ENCODE measurements around the gene CLDND1. TPM values are rescaled to one million over a fixed set of nuclear protein-coding genes. Genes with fewer than 3 reads are reported as not detected.

Gene CLDND1
- total and polyA plus RNA-seq, 9 donors = 75.3 to 155 (median 93.4) TPM

- Histone ChIP-seq H3K36me3 (no peaks in the 10 kb centered on the region), H3K4me1 (ENCODE audit: insufficient read depth) (no peaks in the 10 kb centered on the region), H3K4me3 (no peak overlapping the region), H3K27me3 (no peaks in the 10 kb centered on the region), H3K9me3 (no peaks in the 10 kb centered on the region), H3K27ac (no peak overlapping the region)
- DNase-seq = no peak
- no peak for TF ChIP-seq POLR2A (IDR thresholded peaks at IDR 0.05)
- no peak for TF ChIP-seq CTCF (IDR thresholded peaks at IDR 0.05)
- no peak for TF ChIP-seq EP300 (IDR thresholded peaks at IDR 0.05)
- intact Hi-C loops (cut with DNase I) = no loop called here
- WGBS, 3 donors = 37 to 47% (median 40%) methylated on average over 4 of the region's 4 CpGs
Measured at GRCh38 chr3:98528474-98529346, 6.0 kb upstream of the CLDND1 start.

DNA sequence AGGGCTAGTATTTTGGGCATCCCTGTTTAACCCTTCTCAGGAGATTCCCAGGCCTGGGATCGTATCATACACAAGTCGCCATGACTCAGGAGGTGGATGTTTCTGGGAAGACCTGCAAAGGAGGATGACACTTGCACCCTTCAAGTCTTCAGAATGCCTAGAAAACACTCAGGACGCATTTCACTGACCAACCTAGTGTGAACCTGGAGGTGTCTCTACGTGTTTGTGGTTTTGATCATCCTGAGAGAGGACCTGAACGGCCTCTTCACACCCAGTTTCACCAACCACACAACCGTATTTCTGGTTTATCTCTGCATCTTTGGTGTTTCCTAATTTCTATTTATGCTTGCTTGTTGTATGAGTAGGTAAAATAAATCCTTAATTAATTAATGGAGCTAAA lies 2.8 kb upstream of the CLDND1 start:
- H3K9me3 ChIP-seq = no peaks in the 10 kb centered on the region
- intact Hi-C loops (cut with DNase I) = no loop called here
- H3K27ac ChIP-seq = no peak overlapping the region
- peaks cover 5% of the 10 kb centered on the region for H3K4me1 ChIP-seq (ENCODE audit: insufficient read depth)
- H3K4me3 ChIP-seq = no peak overlapping the region
- TF ChIP-seq EP300 (IDR thresholded peaks at IDR 0.05) = no peak
- TF ChIP-seq CTCF (IDR thresholded peaks at IDR 0.05) = no peak
- TF ChIP-seq POLR2A (IDR thresholded peaks at IDR 0.05) = no peak
- H3K27me3 ChIP-seq = no peaks in the 10 kb centered on the region
- H3K36me3 ChIP-seq = no peaks in the 10 kb centered on the region
- DNase-seq = no peak
- WGBS, 3 donors = 87 to 89% (median 88%) methylated on average over 6 of the region's 6 CpGs

DNA sequence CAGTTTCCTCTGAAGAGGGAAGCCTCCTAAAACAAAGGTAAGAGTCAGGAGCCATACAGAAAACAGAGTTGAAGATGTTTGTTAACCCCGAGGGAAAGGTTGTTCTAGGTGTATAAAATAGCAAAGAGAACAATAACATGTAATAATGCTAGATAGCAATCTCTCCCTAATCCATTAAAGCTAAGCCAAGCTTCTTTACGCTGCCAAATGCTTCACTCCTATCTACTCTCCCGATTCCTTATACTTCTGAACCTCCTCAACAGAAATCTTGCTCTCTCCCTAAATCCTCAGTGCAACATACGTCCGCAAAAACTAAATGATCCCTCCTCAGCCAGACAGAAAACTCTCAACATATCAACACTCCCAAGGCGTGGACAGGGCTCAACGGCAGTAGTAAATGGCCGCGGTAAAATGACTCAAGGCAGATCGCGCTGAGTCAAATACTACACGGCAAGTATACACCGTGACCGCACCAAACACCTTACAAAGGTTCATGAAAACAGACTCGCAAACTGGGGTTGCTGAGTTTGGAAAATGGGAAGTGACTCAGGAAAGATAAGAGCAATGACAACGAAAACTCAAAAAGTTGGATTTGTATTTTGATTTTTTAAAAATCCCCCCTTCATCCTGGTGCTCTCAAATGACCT lies 682 bp downstream of the CLDND1 start:
- Histone ChIP-seq H3K4me3 (peak overlapping the region; percentile 90), H3K27me3 (no peaks in the 10 kb centered on the region), H3K27ac (peak overlapping the region; percentile 91 to 93), H3K9me3 (no peaks in the 10 kb centered on the region), H3K4me1 (ENCODE audit: insufficient read depth) (peaks cover 7% of the 10 kb centered on the region), H3K36me3 (no peaks in the 10 kb centered on the region)
- DNase-seq = peak in 3 of 5 donors; percentile 20 to 42 (median 33)
- TF ChIP-seq CTCF (IDR thresholded peaks at IDR 0.05) (no peak), EP300 (IDR thresholded peaks at IDR 0.05) (no peak), POLR2A (IDR thresholded peaks at IDR 0.05) (no peak)
- intact Hi-C loops (cut with DNase I) = no loop called here
- WGBS, 3 donors = 0 to 1% (median 1%) methylated on average over 16 of the region's 16 CpGs

DNA sequence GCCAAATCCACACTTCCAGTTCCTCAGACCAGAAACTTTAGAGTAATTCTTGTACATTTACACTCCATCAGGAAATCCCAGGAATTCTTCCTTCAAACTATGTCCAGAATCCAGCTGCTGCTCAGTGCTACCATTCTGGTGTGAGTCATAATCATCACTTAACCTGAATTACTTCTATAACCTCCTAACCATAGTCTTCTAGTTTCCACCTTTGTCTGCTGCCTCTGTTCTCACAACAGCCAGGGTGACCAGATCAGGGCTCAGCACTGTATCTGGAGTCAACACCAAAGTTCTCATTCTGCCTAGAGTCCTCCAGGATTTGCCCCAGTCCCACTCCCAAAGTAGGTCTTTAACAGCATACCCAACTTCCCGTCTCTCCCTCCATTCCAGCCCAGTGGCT lies 3.4 kb downstream of the CLDND1 start:
- Histone ChIP-seq H3K9me3 (no peaks in the 10 kb centered on the region), H3K4me3 (no peak overlapping the region), H3K27ac (no peak overlapping the region), H3K36me3 (no peaks in the 10 kb centered on the region), H3K4me1 (ENCODE audit: insufficient read depth) (peaks cover 7% of the 10 kb centered on the region), H3K27me3 (no peaks in the 10 kb centered on the region)
- WGBS, 3 donors = 0 to 98% (median 97%) methylated on average over 1 of the region's 1 CpG
- no peak for DNase-seq
- TF ChIP-seq POLR2A (IDR thresholded peaks at IDR 0.05) (no peak), EP300 (IDR thresholded peaks at IDR 0.05) (no peak), CTCF (IDR thresholded peaks at IDR 0.05) (no peak)
- intact Hi-C loops (cut with DNase I) = no loop called here

All from ovary (tissue), 9 donors.